ENCODE results near the gene RAMP1. TPM values are rescaled to one million over a fixed set of nuclear protein-coding genes. Genes with fewer than 3 reads are reported as not detected.
"Not testable (repeated sequence)": the region's sequence is repeated elsewhere in the genome, so short reads cannot be mapped to it uniquely, and the experiment has no call there.

Gene RAMP1
- total RNA-seq, 2 donors from 2014 or later = 239 to 275 TPM

- Histone ChIP-seq H3K36me3 (no peaks in the 10 kb centered on the region), H3K27ac (no peak overlapping the region), H3K27me3 (no peaks in the 10 kb centered on the region), H3K4me3 (no peak overlapping the region), H3K4me1 (no peaks in the 10 kb centered on the region), H3K9me3 (no peaks in the 10 kb centered on the region)
- TF ChIP-seq CTCF (IDR thresholded peaks at IDR 0.05) = no peak
- no peak for DNase-seq (ENCODE audit: low spot score)
Measured at GRCh38 chr2:237841051-237841450, 18.4 kb upstream of the RAMP1 start.

- not testable (repeated sequence) for H3K4me1 ChIP-seq; H3K9me3 ChIP-seq; H3K36me3 ChIP-seq; H3K27ac ChIP-seq; H3K27me3 ChIP-seq; H3K4me3 ChIP-seq; DNase-seq (ENCODE audit: low spot score)
Measured at GRCh38 chr2:237848940-237849339, 10.5 kb upstream of the RAMP1 start.

DNA sequence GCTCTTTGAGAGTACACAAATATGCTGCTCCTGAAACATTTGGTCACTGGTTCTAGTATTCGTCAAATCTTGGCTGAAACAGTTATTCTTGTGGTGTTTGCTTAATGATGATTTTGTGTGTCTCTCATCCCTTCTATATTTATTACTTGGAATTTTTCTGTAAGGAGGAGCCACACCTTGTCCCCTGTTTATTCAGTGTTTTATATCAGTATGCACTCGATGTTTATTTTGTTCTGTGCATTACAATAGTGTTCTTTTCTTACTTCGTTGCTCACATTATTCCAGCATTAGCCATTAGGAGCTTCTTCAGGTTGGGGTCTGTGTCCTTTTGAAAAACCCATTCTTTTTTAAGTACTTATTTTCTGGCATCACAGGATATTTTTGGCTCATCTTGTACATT lies 5.1 kb upstream of the RAMP1 start:
- Histone ChIP-seq H3K4me1 (peaks cover 0 to 7% of the 10 kb centered on the region in 2 donors), H3K27me3 (no peaks in the 10 kb centered on the region), H3K27ac (no peak overlapping the region), H3K4me3 (no peak overlapping the region), H3K9me3 (no peaks in the 10 kb centered on the region), H3K36me3 (no peaks in the 10 kb centered on the region)
- no peak for TF ChIP-seq CTCF (IDR thresholded peaks at IDR 0.05)
- DNase-seq (ENCODE audit: low spot score) = no peak

DNA sequence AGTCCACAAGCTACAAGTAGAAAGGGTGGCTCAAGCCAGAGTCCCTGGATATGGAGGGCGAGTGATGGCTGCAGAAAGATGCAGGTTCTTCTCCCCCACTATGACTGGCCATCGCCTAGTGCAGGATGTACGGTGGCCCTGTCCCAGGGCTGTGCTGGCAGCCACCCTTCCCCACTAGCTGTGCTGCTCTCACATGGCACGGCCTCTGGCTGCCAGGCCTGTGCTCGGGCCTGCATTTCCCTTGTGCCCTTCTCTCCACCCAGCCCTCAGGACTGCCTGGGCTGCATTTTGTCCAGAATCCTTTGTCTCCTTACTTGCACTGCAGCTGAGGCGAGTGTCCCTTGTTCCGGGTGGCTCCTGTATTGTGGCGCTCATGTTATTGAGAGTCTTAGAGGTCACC lies 1.6 kb upstream of the RAMP1 start:
- no peaks in the 10 kb centered on the region for H3K27me3 ChIP-seq
- H3K9me3 ChIP-seq = no peaks in the 10 kb centered on the region
- no peak for TF ChIP-seq CTCF (IDR thresholded peaks at IDR 0.05)
- no peak overlapping the region for H3K4me3 ChIP-seq
- peaks cover 0 to 7% of the 10 kb centered on the region in 2 donors for H3K4me1 ChIP-seq
- no peaks in the 10 kb centered on the region for H3K36me3 ChIP-seq
- H3K27ac ChIP-seq = no peak overlapping the region
- DNase-seq (ENCODE audit: low spot score) = no peak

GRCh38 chr2:237858294-237859081 lies 935 bp upstream of the RAMP1 start:
- Histone ChIP-seq H3K4me3 (no peak overlapping the region), H3K4me1 (peaks cover 0 to 7% of the 10 kb centered on the region in 2 donors), H3K27ac (peak overlapping the region; percentile 88 to 94), H3K27me3 (no peaks in the 10 kb centered on the region), H3K36me3 (no peaks in the 10 kb centered on the region), H3K9me3 (no peaks in the 10 kb centered on the region)
- TF ChIP-seq CTCF (IDR thresholded peaks at IDR 0.05) = peak; percentile 49 to 79
- no peak for DNase-seq (ENCODE audit: low spot score)

DNA sequence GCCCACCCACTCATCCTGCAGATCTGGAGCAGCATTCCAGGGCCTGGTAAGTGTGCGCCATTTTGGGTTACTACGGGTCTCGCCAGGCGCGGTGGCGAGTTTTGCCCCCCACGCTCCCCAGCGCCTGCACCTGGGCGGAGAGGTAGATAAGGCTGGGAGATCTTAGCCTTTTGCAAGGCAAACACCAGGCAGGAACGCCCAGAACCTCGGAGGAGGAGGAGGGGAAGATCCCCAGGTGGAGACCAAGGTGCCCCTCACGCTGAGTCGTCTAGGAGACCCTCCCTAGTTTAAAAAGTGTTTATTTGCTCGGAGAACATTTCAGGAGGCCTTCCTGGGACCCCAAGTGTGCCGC lies 365 bp upstream of the RAMP1 start:
- no peak for TF ChIP-seq CTCF (IDR thresholded peaks at IDR 0.05)
- Histone ChIP-seq H3K4me1 (peaks cover 0 to 11% of the 10 kb centered on the region in 2 donors), H3K4me3 (peak overlapping the region; percentile 56 to 59), H3K36me3 (no peaks in the 10 kb centered on the region), H3K9me3 (no peaks in the 10 kb centered on the region), H3K27ac (peak overlapping the region; percentile 88 to 94), H3K27me3 (no peaks in the 10 kb centered on the region)
- no peak for DNase-seq (ENCODE audit: low spot score)

Data from right atrium auricular region (tissue), 2 donors.